ENCODE measurements around the gene TMEM242.

Gene TMEM242

DNA sequence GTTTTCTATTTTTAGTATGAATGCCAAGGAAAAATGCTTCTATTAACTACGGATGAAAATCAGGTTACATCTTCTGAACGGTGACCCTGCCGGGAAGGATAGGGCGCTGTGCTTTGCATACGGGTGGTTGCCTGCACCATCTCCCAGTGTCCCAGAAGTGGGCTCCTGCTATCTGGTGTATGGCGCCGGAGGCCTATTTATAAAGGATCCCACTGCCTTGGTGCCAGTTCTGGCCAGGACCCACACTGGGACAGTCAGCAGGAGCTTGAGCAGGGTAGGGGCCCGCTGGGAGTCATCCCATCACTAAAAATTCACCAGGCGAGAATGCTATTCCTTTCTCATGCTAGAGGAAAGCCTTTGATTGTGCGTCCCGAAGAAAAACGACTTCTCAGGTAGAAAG lies 22.9 kb downstream of the TMEM242 start:
- no peak overlapping the region for H3K27ac ChIP-seq (ENCODE audit: low read length)
- H3K36me3 ChIP-seq (ENCODE audit: control insufficient read depth, low read depth, low read length) = no peaks in the 10 kb centered on the region
- H3K4me3 ChIP-seq (ENCODE audit: low read length) = no peak overlapping the region
- peaks cover 12% of the 10 kb centered on the region for H3K4me1 ChIP-seq (ENCODE audit: control insufficient read depth, low read depth, low read length)
- no peaks in the 10 kb centered on the region for H3K27me3 ChIP-seq (ENCODE audit: control insufficient read depth, insufficient read depth, low read length)
- no peak overlapping the region for H3K9ac ChIP-seq (ENCODE audit: low read length)
- no peaks in the 10 kb centered on the region for H3K9me3 ChIP-seq (ENCODE audit: control insufficient read depth, low read depth, low read length)

DNA sequence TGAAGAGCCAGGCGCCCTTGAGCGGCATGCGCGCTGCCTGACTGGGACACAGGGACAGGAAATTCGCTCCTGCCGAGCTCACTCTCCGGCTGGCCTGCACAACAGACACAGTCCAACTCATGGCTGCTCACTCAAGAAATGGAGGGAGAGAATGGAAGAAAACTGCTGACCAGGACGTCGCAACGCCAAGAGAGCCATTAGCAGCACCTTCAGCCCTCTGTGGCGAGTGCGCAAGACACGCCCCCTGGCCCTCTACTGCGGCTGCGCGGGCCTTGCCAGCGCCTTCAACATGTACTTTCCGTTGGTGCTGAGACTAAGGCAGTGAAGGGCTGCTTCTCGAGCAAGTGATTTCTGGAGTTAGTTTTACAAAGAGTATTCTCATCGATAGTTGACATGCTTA lies 23.3 kb downstream of the TMEM242 start:
- Histone ChIP-seq H3K9me3 (ENCODE audit: control insufficient read depth, low read depth, low read length) (no peaks in the 10 kb centered on the region), H3K9ac (ENCODE audit: low read length) (no peak overlapping the region), H3K36me3 (ENCODE audit: control insufficient read depth, low read depth, low read length) (no peaks in the 10 kb centered on the region), H3K27ac (ENCODE audit: low read length) (no peak overlapping the region), H3K4me3 (ENCODE audit: low read length) (no peak overlapping the region), H3K4me1 (ENCODE audit: control insufficient read depth, low read depth, low read length) (peaks cover 12% of the 10 kb centered on the region), H3K27me3 (ENCODE audit: control insufficient read depth, insufficient read depth, low read length) (no peaks in the 10 kb centered on the region)

DNA sequence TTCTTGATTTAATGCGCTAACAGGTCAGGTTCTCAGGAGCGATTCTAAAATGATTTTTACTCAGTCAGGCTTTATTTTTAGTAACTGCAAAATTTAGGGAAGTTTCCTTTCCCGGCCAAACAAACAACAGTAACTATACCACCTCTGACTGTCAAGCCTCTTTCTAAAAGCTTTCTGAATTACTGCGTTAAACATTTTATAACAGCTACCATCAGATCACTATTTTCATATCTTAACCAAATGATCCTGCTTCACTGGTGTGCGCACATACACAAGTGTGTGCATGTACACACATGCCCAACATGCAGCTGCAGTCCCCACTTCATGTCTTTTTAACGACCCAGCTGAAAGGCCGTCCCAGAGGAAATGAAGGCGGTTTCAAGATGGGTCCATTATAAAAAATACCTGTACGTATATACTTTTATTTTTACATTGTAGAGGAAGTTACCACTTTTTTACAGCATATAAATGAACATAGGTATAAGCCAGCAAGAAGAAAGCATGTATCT lies 25.0 kb downstream of the TMEM242 start:
- no peak overlapping the region for H3K4me3 ChIP-seq (ENCODE audit: low read length)
- H3K4me1 ChIP-seq (ENCODE audit: control insufficient read depth, low read depth, low read length) = peaks cover 8% of the 10 kb centered on the region
- H3K9me3 ChIP-seq (ENCODE audit: control insufficient read depth, low read depth, low read length) = no peaks in the 10 kb centered on the region
- H3K27ac ChIP-seq (ENCODE audit: low read length) = no peak overlapping the region
- no peaks in the 10 kb centered on the region for H3K36me3 ChIP-seq (ENCODE audit: control insufficient read depth, low read depth, low read length)
- no peaks in the 10 kb centered on the region for H3K27me3 ChIP-seq (ENCODE audit: control insufficient read depth, insufficient read depth, low read length)
- no peak overlapping the region for H3K9ac ChIP-seq (ENCODE audit: low read length)

GRCh38 chr6:157294654-157295053 lies 28.7 kb downstream of the TMEM242 start:
- no peak overlapping the region for H3K4me3 ChIP-seq (ENCODE audit: low read length)
- no peaks in the 10 kb centered on the region for H3K4me1 ChIP-seq (ENCODE audit: control insufficient read depth, low read depth, low read length)
- H3K27ac ChIP-seq (ENCODE audit: low read length) = no peak overlapping the region
- peaks cover 10% of the 10 kb centered on the region for H3K36me3 ChIP-seq (ENCODE audit: control insufficient read depth, low read depth, low read length)
- H3K27me3 ChIP-seq (ENCODE audit: control insufficient read depth, insufficient read depth, low read length) = no peaks in the 10 kb centered on the region
- no peak overlapping the region for H3K9ac ChIP-seq (ENCODE audit: low read length)
- no peaks in the 10 kb centered on the region for H3K9me3 ChIP-seq (ENCODE audit: control insufficient read depth, low read depth, low read length)

- H3K9ac ChIP-seq (ENCODE audit: low read length) = no peak overlapping the region
- H3K9me3 ChIP-seq (ENCODE audit: control insufficient read depth, low read depth, low read length) = no peaks in the 10 kb centered on the region
- H3K27me3 ChIP-seq (ENCODE audit: control insufficient read depth, insufficient read depth, low read length) = no peaks in the 10 kb centered on the region
- peaks cover 10% of the 10 kb centered on the region for H3K36me3 ChIP-seq (ENCODE audit: control insufficient read depth, low read depth, low read length)
- H3K27ac ChIP-seq (ENCODE audit: low read length) = no peak overlapping the region
- H3K4me3 ChIP-seq (ENCODE audit: low read length) = no peak overlapping the region
- no peaks in the 10 kb centered on the region for H3K4me1 ChIP-seq (ENCODE audit: control insufficient read depth, low read depth, low read length)
Observed at GRCh38 chr6:157293780-157294179, 29.5 kb downstream of the TMEM242 start.

DNA sequence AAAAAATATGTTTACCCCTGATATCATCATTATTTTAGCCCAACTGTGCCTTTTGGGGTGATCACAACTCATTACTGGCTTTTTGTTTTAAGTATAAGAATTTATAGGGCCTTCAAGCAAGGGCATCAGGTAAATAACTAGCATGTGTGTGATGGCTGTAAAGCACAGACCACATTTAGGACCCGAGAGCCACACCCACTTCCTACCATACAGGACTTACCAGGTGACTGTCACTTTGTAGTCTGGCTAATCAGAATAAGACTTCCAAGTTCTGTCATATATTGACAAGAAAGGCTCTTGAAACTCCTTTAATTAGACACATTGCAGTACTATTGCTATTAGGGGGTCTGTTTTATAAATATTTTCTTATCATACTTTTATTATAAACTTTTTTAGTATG lies 31.1 kb downstream of the TMEM242 start:
- Histone ChIP-seq H3K9me3 (ENCODE audit: control insufficient read depth, low read depth, low read length) (no peaks in the 10 kb centered on the region), H3K4me3 (ENCODE audit: low read length) (no peak overlapping the region), H3K36me3 (ENCODE audit: control insufficient read depth, low read depth, low read length) (peaks cover 10% of the 10 kb centered on the region), H3K4me1 (ENCODE audit: control insufficient read depth, low read depth, low read length) (no peaks in the 10 kb centered on the region), H3K27ac (ENCODE audit: low read length) (no peak overlapping the region), H3K27me3 (ENCODE audit: control insufficient read depth, insufficient read depth, low read length) (no peaks in the 10 kb centered on the region), H3K9ac (ENCODE audit: low read length) (no peak overlapping the region)

GRCh38 chr6:157291356-157291755 lies 32.0 kb downstream of the TMEM242 start:
- Histone ChIP-seq H3K36me3 (ENCODE audit: control insufficient read depth, low read depth, low read length) (peaks cover 10% of the 10 kb centered on the region), H3K4me1 (ENCODE audit: control insufficient read depth, low read depth, low read length) (no peaks in the 10 kb centered on the region), H3K9me3 (ENCODE audit: control insufficient read depth, low read depth, low read length) (no peaks in the 10 kb centered on the region), H3K27ac (ENCODE audit: low read length) (no peak overlapping the region), H3K9ac (ENCODE audit: low read length) (no peak overlapping the region), H3K4me3 (ENCODE audit: low read length) (no peak overlapping the region), H3K27me3 (ENCODE audit: control insufficient read depth, insufficient read depth, low read length) (no peaks in the 10 kb centered on the region)

DNA sequence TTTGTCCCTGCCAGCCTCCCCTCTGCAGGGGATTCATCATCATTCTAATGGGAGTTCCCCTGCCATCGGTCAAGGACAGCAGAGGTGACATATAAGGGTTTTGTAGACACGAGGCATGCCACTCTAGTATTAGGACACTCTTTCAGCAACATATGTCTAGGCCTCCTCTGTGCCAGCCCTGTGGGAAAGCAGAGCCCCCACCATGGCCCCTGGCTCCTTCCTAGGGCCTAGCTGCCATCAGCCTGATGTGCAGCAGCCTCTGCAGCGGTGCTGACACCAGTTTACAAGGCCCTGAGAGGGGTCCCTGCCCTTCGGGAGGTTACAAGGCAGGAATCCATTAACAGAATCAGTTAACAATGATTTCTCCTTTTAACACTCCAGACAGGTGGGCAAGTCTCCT lies 32.5 kb downstream of the TMEM242 start:
- Histone ChIP-seq H3K4me1 (ENCODE audit: control insufficient read depth, low read depth, low read length) (no peaks in the 10 kb centered on the region), H3K4me3 (ENCODE audit: low read length) (no peak overlapping the region), H3K27ac (ENCODE audit: low read length) (no peak overlapping the region)

DNA sequence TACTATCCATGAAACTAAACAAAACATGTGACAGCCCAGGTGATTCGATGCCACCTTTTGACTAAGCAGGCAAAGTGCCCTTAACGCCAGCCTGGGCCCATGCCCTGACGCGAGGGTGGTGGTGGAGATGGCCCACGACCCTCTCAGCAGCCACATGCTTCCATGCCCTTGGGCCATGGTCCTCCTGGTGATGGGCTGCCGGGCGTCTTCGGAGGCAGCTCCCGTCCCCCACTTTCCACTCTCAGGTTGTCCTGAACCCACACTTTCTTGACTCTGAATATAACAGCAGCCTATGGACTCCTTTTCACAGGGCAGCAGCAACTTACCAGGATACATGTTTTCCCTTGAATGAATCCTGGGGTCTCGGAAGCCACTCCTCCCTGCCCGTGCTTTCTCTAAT lies 33.6 kb downstream of the TMEM242 start:
- no peaks in the 10 kb centered on the region for H3K9me3 ChIP-seq (ENCODE audit: control insufficient read depth, low read depth, low read length)
- H3K4me1 ChIP-seq (ENCODE audit: control insufficient read depth, low read depth, low read length) = no peaks in the 10 kb centered on the region
- H3K4me3 ChIP-seq (ENCODE audit: low read length) = no peak overlapping the region
- no peak overlapping the region for H3K9ac ChIP-seq (ENCODE audit: low read length)
- peaks cover 10% of the 10 kb centered on the region for H3K36me3 ChIP-seq (ENCODE audit: control insufficient read depth, low read depth, low read length)
- H3K27me3 ChIP-seq (ENCODE audit: control insufficient read depth, insufficient read depth, low read length) = no peaks in the 10 kb centered on the region
- no peak overlapping the region for H3K27ac ChIP-seq (ENCODE audit: low read length)

More for the DNA sequence above, 32.5 kb downstream of the TMEM242 start:
- Histone ChIP-seq H3K27me3 (ENCODE audit: control insufficient read depth, insufficient read depth, low read length) (no peaks in the 10 kb centered on the region), H3K9ac (ENCODE audit: low read length) (no peak overlapping the region), H3K36me3 (ENCODE audit: control insufficient read depth, low read depth, low read length) (peaks cover 10% of the 10 kb centered on the region), H3K9me3 (ENCODE audit: control insufficient read depth, low read depth, low read length) (no peaks in the 10 kb centered on the region)

DNA sequence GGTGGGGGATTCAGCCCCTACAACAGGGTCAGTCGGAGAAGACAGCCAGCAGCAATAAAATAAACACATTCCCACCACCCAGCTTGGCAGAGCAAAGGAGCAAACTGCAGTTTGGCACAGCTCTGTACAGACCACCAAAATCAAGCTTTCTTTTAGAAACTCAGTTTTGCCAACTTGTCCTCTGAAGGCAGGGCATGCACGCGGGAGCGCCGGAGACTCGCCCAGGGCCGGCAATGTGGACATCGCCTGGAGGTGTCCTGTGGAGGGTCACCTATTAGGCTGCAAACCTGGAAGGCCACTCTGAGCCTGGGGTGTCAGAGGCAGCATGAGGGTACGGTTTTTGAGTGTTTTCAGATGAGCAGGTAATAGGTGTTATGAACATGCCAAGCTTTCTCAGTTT lies 34.7 kb downstream of the TMEM242 start:
- H3K4me3 ChIP-seq (ENCODE audit: low read length) = no peak overlapping the region
- H3K36me3 ChIP-seq (ENCODE audit: control insufficient read depth, low read depth, low read length) = peaks cover 10% of the 10 kb centered on the region
- H3K27ac ChIP-seq (ENCODE audit: low read length) = no peak overlapping the region
- H3K9ac ChIP-seq (ENCODE audit: low read length) = no peak overlapping the region
- H3K4me1 ChIP-seq (ENCODE audit: control insufficient read depth, low read depth, low read length) = no peaks in the 10 kb centered on the region
- H3K27me3 ChIP-seq (ENCODE audit: control insufficient read depth, insufficient read depth, low read length) = no peaks in the 10 kb centered on the region
- H3K9me3 ChIP-seq (ENCODE audit: control insufficient read depth, low read depth, low read length) = no peaks in the 10 kb centered on the region

DNA sequence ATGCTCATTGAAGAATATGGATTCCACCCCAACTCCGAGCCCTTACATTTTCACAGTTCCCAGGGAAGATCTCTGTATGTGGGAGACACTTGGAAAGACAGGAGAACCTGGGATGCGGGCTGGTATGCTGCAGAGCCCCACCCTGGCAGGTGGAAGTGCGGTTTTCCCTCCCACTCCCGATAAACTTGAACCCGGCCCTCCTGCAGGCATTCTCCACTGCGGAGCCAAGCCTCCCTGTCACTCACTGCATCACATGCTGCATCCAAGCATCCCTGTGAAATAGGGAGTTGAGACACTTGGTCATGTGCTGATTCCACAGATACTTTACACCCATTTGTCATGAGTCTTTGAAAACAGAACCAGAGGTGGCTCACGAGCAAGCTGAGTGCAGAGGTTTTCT lies 35.4 kb downstream of the TMEM242 start:
- Histone ChIP-seq H3K36me3 (ENCODE audit: control insufficient read depth, low read depth, low read length) (peaks cover 10% of the 10 kb centered on the region), H3K9ac (ENCODE audit: low read length) (no peak overlapping the region), H3K4me1 (ENCODE audit: control insufficient read depth, low read depth, low read length) (no peaks in the 10 kb centered on the region), H3K27ac (ENCODE audit: low read length) (no peak overlapping the region), H3K9me3 (ENCODE audit: control insufficient read depth, low read depth, low read length) (no peaks in the 10 kb centered on the region), H3K27me3 (ENCODE audit: control insufficient read depth, insufficient read depth, low read length) (no peaks in the 10 kb centered on the region), H3K4me3 (ENCODE audit: low read length) (no peak overlapping the region)

- Histone ChIP-seq H3K4me1 (ENCODE audit: control insufficient read depth, low read depth, low read length) (no peaks in the 10 kb centered on the region), H3K9me3 (ENCODE audit: control insufficient read depth, low read depth, low read length) (no peaks in the 10 kb centered on the region), H3K4me3 (ENCODE audit: low read length) (no peak overlapping the region), H3K27ac (ENCODE audit: low read length) (no peak overlapping the region), H3K9ac (ENCODE audit: low read length) (no peak overlapping the region), H3K27me3 (ENCODE audit: control insufficient read depth, insufficient read depth, low read length) (no peaks in the 10 kb centered on the region), H3K36me3 (ENCODE audit: control insufficient read depth, low read depth, low read length) (peaks cover 10% of the 10 kb centered on the region)
Observed at GRCh38 chr6:157287247-157287850, 36.0 kb downstream of the TMEM242 start.

Measured in iPS-18a (cell line).